ENCODE measurements around the gene DUSP19.
A peak's percentile ranks its signal among the peaks of the same experiment; 100 is the strongest.
"Not testable (repeated sequence)": the region's sequence is repeated elsewhere in the genome, so short reads cannot be mapped to it uniquely, and the experiment has no call there.

Gene DUSP19

DNA sequence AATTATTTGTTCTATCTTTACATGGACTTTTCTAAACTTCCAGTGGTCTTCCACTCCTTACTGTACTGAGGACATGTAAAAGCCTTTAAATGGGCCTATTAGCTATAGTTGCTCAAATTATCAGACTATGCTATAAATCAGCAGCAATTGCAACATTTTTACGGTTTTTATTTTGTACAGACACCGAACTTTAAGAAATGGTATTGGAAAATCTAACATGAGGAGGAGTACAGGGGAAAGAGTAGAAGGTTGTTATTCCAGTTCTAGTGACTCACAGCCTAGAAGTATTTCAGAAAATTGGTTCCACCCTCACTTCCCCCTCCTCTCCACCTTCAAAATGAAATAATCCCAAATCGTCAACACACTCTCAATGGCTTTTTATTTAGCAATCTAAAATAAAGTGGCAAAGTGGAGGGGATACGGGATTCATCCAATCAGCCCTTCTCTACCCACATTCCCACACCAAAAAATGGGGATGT is 41.4 kb upstream of the DUSP19 start:
- H3K9ac ChIP-seq (ENCODE audit: insufficient read length), result peak overlapping the region; percentile 76
- no peaks in the 10 kb centered on the region for H3K9me3 ChIP-seq (ENCODE audit: low read depth, low read length)
- no peak for TF ChIP-seq FOXP2 (optimal IDR thresholded peaks at IDR 0.05; ENCODE audit: control extremely low read depth, extremely low read length, insufficient read depth)
- TF ChIP-seq EZH2 (IDR thresholded peaks at IDR 0.05), result no peak
- TF ChIP-seq POLR2AphosphoS5 (IDR thresholded peaks at IDR 0.05; ENCODE audit: borderline replicate concordance, low read depth, low read length), result no peak
- H3K4me3 ChIP-seq, result peak overlapping the region; percentile 79
- H3K27ac ChIP-seq, result peak overlapping the region; percentile 88
- no peaks in the 10 kb centered on the region; the same call in 1 of the 2 replicates for H3K36me3 ChIP-seq (ENCODE audit: insufficient read depth, low read length)
- DNase-seq (ENCODE audit: low read depth, low spot score), result no peak

DNA sequence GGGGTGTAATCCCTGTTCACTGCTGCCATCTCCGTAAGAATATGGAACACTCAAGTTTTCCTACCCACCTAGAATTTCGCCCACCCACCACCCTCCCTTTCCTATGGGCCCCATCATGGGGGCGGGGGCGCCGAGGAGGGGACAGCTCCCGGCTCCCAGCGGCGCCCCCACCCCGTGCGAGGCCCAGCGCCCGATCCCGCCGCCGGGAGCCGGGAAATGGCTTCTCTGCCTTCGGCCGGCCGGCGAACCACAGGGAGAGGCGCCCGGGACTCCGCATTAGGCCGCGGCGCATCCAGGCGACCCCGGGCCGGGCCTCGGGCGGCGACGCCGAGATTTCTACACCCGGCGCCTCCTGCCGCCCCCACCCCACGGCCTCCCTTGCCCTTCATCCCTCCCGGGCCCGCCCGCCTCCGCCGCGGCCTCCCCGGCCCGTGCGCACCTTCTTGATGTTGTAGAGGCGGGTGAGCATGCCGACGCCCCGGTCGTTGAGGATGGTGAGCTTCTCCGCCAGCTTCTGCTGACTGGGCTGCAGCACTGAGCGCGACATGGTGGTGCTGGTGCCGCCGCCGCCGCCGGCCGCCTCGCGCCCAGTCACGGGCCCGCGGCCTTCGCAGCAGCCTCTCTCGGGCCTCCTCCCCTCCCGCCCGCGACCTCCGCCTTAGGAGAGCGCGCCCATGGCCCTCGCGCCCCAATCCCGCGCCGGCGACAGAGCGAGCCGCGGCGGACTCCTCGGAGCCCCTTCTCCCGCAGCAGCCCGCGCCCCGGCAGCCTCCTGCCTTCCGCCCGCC is 40.8 kb upstream of the DUSP19 start:
- no peak for DNase-seq (ENCODE audit: low read depth, low spot score)
- H3K9me3 ChIP-seq (ENCODE audit: low read depth, low read length), result no peaks in the 10 kb centered on the region
- peak overlapping the region; percentile 76 for H3K9ac ChIP-seq (ENCODE audit: insufficient read length)
- TF ChIP-seq EZH2 (IDR thresholded peaks at IDR 0.05) (no peak), FOXP2 (optimal IDR thresholded peaks at IDR 0.05; ENCODE audit: control extremely low read depth, extremely low read length, insufficient read depth) (no peak)
- H3K4me3 ChIP-seq, result peak overlapping the region; percentile 79
- peak overlapping the region; percentile 88 for H3K27ac ChIP-seq
- no peaks in the 10 kb centered on the region; the same call in 1 of the 2 replicates for H3K36me3 ChIP-seq (ENCODE audit: insufficient read depth, low read length)

DNA sequence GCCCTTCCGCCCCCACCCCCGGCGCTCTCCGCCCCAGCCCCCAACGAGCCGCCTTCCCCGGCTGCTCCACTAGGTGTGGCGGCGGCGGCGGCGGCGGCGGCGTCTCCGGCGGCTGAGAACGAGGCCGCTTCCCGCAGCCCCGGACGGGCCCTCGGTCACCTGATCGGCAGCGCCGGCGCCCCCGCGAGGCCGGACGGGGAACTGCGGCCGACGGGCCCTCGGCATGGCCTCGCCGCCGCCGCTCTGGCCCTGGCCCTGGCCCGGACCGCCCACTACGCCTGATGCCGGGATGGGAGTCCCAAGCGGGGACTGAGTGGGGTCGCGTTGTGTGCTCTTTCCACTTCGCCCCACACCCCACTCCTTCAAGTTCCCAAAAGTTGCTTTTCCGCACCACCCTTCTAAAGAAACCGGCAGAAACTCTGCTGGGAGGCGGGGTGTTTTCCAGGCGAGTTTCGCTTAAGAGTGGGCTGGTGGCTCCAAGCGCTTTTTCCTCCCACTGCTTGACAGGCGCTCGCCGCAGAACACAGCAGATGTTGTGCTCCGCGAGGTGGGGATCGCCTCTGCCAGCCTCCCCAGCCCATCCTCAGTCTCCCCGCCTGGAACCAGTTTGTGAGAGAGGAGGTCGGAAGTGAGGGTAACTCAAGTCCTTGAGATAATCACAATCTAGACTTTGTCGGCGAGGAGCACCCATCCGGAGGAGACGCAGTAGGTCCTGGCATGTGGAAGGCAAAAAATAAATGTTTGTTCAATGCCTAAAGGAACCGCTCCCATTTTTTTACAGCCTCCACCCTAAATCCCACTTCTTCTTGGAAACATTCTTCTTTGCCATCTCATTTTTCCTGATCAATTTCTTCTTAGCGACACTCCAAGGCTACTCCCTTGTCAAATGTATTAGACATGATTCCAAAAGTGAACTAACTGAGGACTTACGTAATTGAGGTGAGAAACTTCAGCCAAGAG is 39.9 kb upstream of the DUSP19 start, which contains the start of gene NCKAP1:
Gene NCKAP1, minus strand, starts transcription at position 117 of the 960 bp plus-strand sequence. CDS start 358 bp downstream, outside the sequence.
- Histone ChIP-seq H3K27ac (peak within 1 kb of the TSS; percentile 88), H3K36me3 (ENCODE audit: insufficient read depth, low read length) (no peaks in the 10 kb centered on the region; the same call in 1 of the 2 replicates), H3K9ac (ENCODE audit: insufficient read length) (peak within 1 kb of the TSS; percentile 76), H3K4me3 (peak within 1 kb of the TSS; percentile 79), H3K9me3 (ENCODE audit: low read depth, low read length) (no peaks in the 10 kb centered on the region)
- TF ChIP-seq EZH2 (IDR thresholded peaks at IDR 0.05), result no peak
- TF ChIP-seq FOXP2 (optimal IDR thresholded peaks at IDR 0.05; ENCODE audit: control extremely low read depth, extremely low read length, insufficient read depth), result no peak
- peak; percentile 34; the same call in 1 of the 2 replicates for TF ChIP-seq POLR2AphosphoS5 (IDR thresholded peaks at IDR 0.05; ENCODE audit: borderline replicate concordance, low read depth, low read length)
- no peak for DNase-seq (ENCODE audit: low read depth, low spot score)

DNA sequence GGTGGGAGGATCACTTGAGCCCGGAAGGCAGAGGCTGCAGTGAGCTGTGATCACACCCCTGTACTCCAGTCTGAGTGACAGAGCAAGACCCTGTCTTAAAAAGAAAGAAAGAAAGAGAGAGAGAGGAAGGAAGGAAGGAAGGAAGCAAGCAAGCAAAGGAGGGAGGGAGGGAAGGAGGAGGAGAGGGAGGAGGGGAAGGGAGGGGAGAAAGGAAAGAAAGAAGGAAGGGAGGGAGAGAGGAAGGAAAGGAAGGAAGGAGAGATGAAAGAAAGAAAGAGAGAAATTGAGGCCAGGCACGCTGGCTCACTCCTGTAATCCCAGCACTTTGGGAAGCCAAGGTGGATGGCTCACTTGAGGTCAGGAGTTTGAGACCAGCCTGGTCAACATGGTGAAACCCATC is 37.9 kb upstream of the DUSP19 start:
- no peak overlapping the region for H3K9ac ChIP-seq (ENCODE audit: insufficient read length)
- H3K4me3 ChIP-seq, result no peak overlapping the region
- TF ChIP-seq POLR2AphosphoS5 (IDR thresholded peaks at IDR 0.05; ENCODE audit: borderline replicate concordance, low read depth, low read length), result no peak
- no peaks in the 10 kb centered on the region for H3K36me3 ChIP-seq (ENCODE audit: insufficient read depth, low read length)
- no peaks in the 10 kb centered on the region for H3K9me3 ChIP-seq (ENCODE audit: low read depth, low read length)
- no peak for DNase-seq (ENCODE audit: low read depth, low spot score)
- no peak overlapping the region for H3K27ac ChIP-seq

DNA sequence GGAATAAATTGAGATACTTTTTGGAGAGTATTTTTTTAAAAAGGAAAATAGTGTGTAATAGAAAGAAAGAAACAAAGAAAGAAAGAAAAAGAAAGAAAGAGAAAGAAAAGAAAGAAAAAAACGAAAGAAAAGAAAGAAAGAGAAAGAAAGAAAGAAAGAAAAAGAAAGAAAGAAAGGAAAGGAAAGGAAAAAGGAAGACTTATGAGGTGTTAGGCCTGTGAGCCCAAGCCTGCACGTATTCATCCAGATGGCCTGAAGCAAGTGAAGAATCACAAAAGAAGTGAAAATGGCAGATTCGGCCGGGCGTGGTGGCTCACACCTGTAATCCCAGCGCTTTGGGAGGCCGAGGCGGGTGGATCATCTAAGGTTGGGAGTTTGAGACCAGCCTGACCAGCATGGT is 35.0 kb upstream of the DUSP19 start:
- not testable (repeated sequence) for H3K4me3 ChIP-seq; DNase-seq (ENCODE audit: low read depth, low spot score); H3K9ac ChIP-seq (ENCODE audit: insufficient read length); H3K27ac ChIP-seq; H3K9me3 ChIP-seq (ENCODE audit: low read depth, low read length); H3K36me3 ChIP-seq (ENCODE audit: insufficient read depth, low read length)

DNA sequence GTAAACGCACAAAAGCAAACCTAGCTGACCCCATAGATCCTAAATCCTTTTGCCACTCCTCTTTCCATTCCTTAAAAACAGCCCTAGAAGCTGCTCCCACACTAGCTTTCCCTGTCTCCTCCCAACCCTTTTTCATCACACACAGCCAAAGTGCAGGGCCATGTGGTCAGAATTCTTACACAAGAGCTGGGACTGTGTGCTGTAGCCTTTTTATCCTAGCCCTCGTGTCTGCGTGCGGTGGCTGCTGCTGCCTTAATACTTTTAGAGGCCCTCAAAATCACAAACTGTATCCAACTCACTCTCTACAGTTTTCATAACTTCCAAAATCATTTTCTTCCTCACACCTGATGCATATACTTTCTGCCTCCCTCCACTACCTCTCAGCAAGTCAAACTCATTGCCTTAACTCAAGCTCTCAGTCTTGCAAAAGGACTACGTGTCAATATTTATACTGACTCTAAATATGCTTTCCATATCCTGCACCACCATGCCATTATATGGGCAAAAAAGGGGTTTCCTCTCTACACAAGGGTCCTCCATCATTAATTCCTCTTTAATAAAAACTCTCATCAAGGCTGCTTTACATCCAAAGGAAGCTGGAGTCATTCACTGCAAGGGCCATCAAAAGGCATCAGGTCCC is 30.9 kb upstream of the DUSP19 start:
- H3K27ac ChIP-seq; H3K36me3 ChIP-seq (ENCODE audit: insufficient read depth, low read length); H3K4me3 ChIP-seq; H3K9ac ChIP-seq (ENCODE audit: insufficient read length); H3K9me3 ChIP-seq (ENCODE audit: low read depth, low read length); DNase-seq (ENCODE audit: low read depth, low spot score): not testable (repeated sequence)

DNA sequence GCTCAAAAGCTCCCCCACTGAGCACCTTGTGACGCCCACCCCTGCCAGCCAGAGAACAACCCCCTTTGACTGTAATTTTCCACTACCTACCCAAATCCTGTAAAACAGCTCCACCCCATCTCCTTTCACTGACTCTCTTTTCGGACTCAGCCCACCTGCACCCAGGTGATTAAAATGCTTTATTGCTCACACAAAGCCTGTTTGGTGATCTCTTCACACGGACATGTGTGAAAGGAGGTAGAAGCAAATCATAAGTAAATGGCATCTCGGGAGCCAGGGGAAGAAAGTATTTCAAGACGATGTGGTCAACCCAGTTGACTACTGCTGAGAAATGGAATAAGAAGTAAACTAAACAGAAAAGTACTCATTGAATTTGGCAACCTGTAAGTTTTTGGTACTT is 29.1 kb upstream of the DUSP19 start:
- H3K9me3 ChIP-seq (ENCODE audit: low read depth, low read length), result no peaks in the 10 kb centered on the region

DNA sequence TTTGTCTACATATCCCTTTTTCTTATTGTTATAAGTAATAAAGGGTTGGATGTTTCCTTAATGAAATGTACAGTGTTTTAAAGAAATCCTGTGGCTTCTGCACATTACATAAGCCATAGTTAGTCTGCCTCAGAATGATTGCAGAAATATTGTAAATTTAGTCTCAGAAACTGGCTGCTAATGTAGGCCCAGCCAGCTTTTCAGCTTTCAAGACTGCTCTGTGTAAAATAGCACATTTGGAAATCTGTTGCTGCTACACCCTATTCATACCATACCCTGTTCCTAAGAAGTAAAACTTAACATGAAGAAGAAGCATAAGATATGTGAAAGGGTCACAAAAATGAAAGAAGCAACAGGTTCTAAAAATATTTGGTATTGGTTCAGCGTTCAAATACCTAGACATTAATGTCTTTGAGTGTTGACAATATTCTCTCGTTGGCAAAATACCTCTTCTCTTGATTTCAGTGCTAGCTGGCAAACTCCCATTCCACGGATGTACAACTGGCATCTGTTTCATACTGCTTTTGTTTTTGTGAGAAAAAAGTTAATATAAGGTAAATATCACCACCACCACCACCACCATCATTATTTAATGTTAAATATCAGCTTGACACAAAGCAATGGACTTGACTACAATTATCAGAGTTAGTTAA is 21.1 kb upstream of the DUSP19 start:
- Histone ChIP-seq H3K4me3 (no peak overlapping the region), H3K36me3 (ENCODE audit: insufficient read depth, low read length) (no peaks in the 10 kb centered on the region), H3K9me3 (ENCODE audit: low read depth, low read length) (no peaks in the 10 kb centered on the region), H3K9ac (ENCODE audit: insufficient read length) (no peak overlapping the region), H3K27ac (no peak overlapping the region)
- DNase-seq (ENCODE audit: low read depth, low spot score), result no peak
- TF ChIP-seq POLR2AphosphoS5 (IDR thresholded peaks at IDR 0.05; ENCODE audit: borderline replicate concordance, low read depth, low read length), result no peak

More for the DNA sequence above, 29.1 kb upstream of the DUSP19 start:
- H3K36me3 ChIP-seq (ENCODE audit: insufficient read depth, low read length), result no peaks in the 10 kb centered on the region
- H3K27ac ChIP-seq, result no peak overlapping the region
- DNase-seq (ENCODE audit: low read depth, low spot score), result no peak
- H3K9ac ChIP-seq (ENCODE audit: insufficient read length), result no peak overlapping the region
- TF ChIP-seq EZH2 (IDR thresholded peaks at IDR 0.05), result no peak
- no peak for TF ChIP-seq FOXP2 (optimal IDR thresholded peaks at IDR 0.05; ENCODE audit: control extremely low read depth, extremely low read length, insufficient read depth)
- TF ChIP-seq POLR2AphosphoS5 (IDR thresholded peaks at IDR 0.05; ENCODE audit: borderline replicate concordance, low read depth, low read length), result no peak
- H3K4me3 ChIP-seq, result no peak overlapping the region
